ENCODE measurements around the gene CAPN13.

The CAPN13 gene

GRCh38 chr2:30717081-30717650, 90.1 kb downstream of the CAPN13 start:
- no peak for TF ChIP-seq CTCF (IDR thresholded peaks at IDR 0.05; ENCODE audit: low read depth, low read length)
- no peak for DNase-seq (ENCODE audit: extremely low read depth, low read depth)

DNA sequence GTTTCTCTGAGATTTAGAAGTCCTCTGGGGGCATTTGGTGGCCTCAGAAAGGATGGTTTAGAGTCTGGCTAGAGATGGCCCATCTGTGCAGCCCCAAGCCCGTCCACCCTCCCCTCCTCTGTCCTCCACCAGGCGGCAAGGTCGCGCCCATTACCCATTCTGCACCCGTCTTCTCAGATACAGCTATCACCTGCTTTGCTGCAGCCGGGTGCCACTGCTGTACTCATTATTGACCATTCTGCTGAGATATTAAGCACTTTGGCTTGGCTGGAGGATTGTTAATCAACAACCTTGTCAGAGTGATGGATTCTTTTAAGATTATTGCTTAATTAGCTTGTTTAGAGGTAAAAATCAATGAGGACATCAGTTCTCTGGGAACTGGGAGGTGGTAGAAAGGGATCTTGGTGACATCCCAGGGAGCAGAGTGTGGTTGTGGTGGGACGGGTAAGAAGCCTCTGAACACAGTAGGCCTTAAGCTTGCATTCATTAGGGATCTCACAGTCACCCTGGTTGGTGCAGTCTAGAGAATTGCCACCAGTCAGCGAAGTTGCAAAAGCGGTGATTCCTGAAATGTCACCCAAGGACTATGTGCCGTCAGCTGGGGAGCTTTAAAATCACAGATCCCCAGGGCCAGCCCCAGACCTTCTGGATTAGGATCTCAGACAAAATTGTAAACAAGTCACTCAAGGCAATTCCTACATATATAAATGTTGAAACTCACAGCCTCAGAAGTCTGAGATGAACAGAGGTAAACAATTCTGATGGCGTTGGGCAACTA, 90.9 kb downstream of the CAPN13 start:
- no peak for TF ChIP-seq CTCF (IDR thresholded peaks at IDR 0.05; ENCODE audit: low read depth, low read length)
- no peak for DNase-seq (ENCODE audit: extremely low read depth, low read depth)

GRCh38 chr2:30714811-30715709, 92.2 kb downstream of the CAPN13 start:
- no peak for TF ChIP-seq CTCF (IDR thresholded peaks at IDR 0.05; ENCODE audit: low read depth, low read length)

GRCh38 chr2:30713698-30714097, 93.5 kb downstream of the CAPN13 start:
- DNase-seq (ENCODE audit: extremely low read depth, low read depth): no peak
- TF ChIP-seq CTCF (IDR thresholded peaks at IDR 0.05; ENCODE audit: low read depth, low read length): no peak

More at GRCh38 chr2:30714811-30715709, 92.2 kb downstream of the CAPN13 start:
- no peak for DNase-seq (ENCODE audit: extremely low read depth, low read depth)

DNA sequence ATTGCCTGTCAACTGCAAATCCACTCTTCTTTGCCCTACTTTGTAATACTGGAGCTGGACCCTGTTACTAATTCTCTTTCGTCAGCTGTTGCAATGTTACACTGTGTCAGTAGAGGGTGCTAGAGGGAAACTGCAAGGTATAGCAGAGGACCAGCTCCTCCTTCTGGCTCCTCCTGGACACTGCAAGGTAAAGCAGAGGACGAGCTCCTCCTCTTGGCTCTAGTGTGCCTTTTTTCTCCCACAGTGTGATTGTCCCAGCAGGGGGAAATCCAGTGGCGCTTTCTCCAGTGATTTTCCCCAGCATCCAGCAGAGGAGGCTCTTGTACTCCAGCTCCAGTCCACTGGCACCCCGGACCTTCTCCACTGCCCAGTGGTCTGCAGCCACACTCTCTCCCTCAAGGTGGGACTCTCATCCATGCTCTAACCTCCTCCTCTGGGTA, 95.6 kb downstream of the CAPN13 start:
- no peak; the same call in none of the 2 replicates for TF ChIP-seq CTCF (IDR thresholded peaks at IDR 0.05; ENCODE audit: low read depth, low read length)
- DNase-seq (ENCODE audit: extremely low read depth, low read depth): peak; percentile 72

GRCh38 chr2:30710461-30710860, 96.8 kb downstream of the CAPN13 start:
- no peak for DNase-seq (ENCODE audit: extremely low read depth, low read depth)
- no peak for TF ChIP-seq CTCF (IDR thresholded peaks at IDR 0.05; ENCODE audit: low read depth, low read length)
